PC-3 (cell line): ENCODE data around the gene RCOR1. TPM values are rescaled to one million over a fixed set of nuclear protein-coding genes. Genes with fewer than 3 reads are reported as not detected.

Experiments
- ATAC-seq: fragments of 200-7000 bp; cut with Tn5 transposase; 2 replicates; pipeline ENCODE4 v1.9.1; 2020; ENCODE audit warnings: mild to moderate bottlenecking, moderate library complexity
- BruUV-seq: library from RNA; stranded (reverse); fragments of 400-500 nt; replicated peaks from 2 replicates; lab custom pipeline; 2021; lab: Mats Ljungman, UMichigan
- CTCF ChIA-PET: fragments of 300-600 bp; sonication (Branson Sonifier 250); formaldehyde crosslinking; loops from one replicate; lab custom pipeline; 2022; ENCODE audit warnings: antibody characterized with exemption; lab: Charles Lee
- POLR2A ChIA-PET: fragments of 300-600 bp; sonication (Branson Sonifier 250); formaldehyde crosslinking; loops from one replicate; lab custom pipeline; 2022; ENCODE audit warnings: antibody characterized with exemption; ENCODE audit not compliant: unreplicated experiment; lab: Charles Lee
- DNase-seq: peaks from one replicate; pipeline ENCODE4 v3.0.0-alpha.2; 2015
- H2AFZ ChIP-seq: fragments of 300-600 bp; sonication (generic); 2 replicates; pipeline ENCODE4 v1.6.0; 2016; ENCODE audit warnings: antibody characterized with exemption, low read length
- H3F3A ChIP-seq: fragments of 300-600 bp; sonication (generic); one replicate; pipeline ENCODE4 v1.6.0; 2017; ENCODE audit warnings: antibody characterized with exemption, low read length, control low read depth, mild to moderate bottlenecking; ENCODE audit not compliant: unreplicated experiment
- H3K27ac ChIP-seq: fragments of 300-600 bp; sonication (generic); 2 replicates; pipeline ENCODE4 v1.5.1; 2016; ENCODE audit warnings: mild to moderate bottlenecking, low read length
- H3K27me3 ChIP-seq: fragments of 300-600 bp; sonication (generic); 2 replicates; pipeline ENCODE4 v1.6.1; 2016; ENCODE audit warnings: low read length, mixed read lengths
- H3K36me3 ChIP-seq: fragments of 300-600 bp; sonication (generic); 2 replicates; pipeline ENCODE4 v1.6.1; 2016; ENCODE audit warnings: low read depth, mixed run types, low read length, mixed read lengths
- H3K4me1 ChIP-seq: fragments of 300-600 bp; sonication (generic); 2 replicates; pipeline ENCODE4 v1.5.1; 2016; ENCODE audit warnings: low read length; ENCODE audit not compliant: insufficient read depth
- H3K4me2 ChIP-seq: fragments of 300-600 bp; sonication (generic); 2 replicates; pipeline ENCODE4 v1.6.0; 2016; ENCODE audit warnings: low read length
- H3K4me3 ChIP-seq: fragments of 300-600 bp; sonication (generic); 2 replicates; pipeline ENCODE4 v1.5.1; 2016; ENCODE audit warnings: mild to moderate bottlenecking, low read length, mixed read lengths
- H3K79me2 ChIP-seq: fragments of 300-600 bp; sonication (generic); 2 replicates; pipeline ENCODE4 v1.6.1; 2017; ENCODE audit warnings: low read length, mixed read lengths
- H3K9ac ChIP-seq: fragments of 300-600 bp; sonication (generic); 2 replicates; pipeline ENCODE4 v1.6.0; 2016; ENCODE audit warnings: mild to moderate bottlenecking, low read length
- H3K9me2 ChIP-seq: fragments of 300-600 bp; sonication (generic); replicated peaks from 2 replicates; pipeline ENCODE4 v1.6.1; 2016; ENCODE audit warnings: mixed run types, low read length, mixed read lengths
- H3K9me3 ChIP-seq: fragments of 300-600 bp; sonication (generic); 2 replicates; pipeline ENCODE4 v1.6.1; 2016; ENCODE audit warnings: low read length, mixed read lengths
- H4K20me1 ChIP-seq: fragments of 300-600 bp; sonication (generic); 2 replicates; pipeline ENCODE4 v1.6.1; 2016; ENCODE audit warnings: low read length, mixed read lengths
- EZH2 ChIP-seq: fragments of 300-600 bp; sonication (generic); IDR thresholded peaks from one replicate; pipeline ENCODE4 v1.6.1; 2017; ENCODE audit warnings: antibody characterized with exemption, mild to moderate bottlenecking, low read length; ENCODE audit not compliant: unreplicated experiment
- EZH2phosphoT487 ChIP-seq: fragments of 300-600 bp; sonication (generic); IDR thresholded peaks from 2 replicates; pipeline ENCODE4 v1.6.1; 2018; ENCODE audit warnings: mild to moderate bottlenecking, antibody characterized with exemption, low read length, borderline replicate concordance
- intact Hi-C: fragments of 100-400 bp; cut with micrococcal nuclease; formaldehyde crosslinking; loops from 2 replicates; pipeline ENCODE4 v1.9.0; 2023
- total RNA-seq: library from RNA; depleted of rRNA; stranded (reverse); fragments of >200 nt; gene quantifications from 2 replicates; pipeline ENCODE4 v1.2.3, GENCODE V29; 2014
- TF ChIP-seq, protein P1 (sequence below): fragments of 300-600 bp; sonication (generic); conservative IDR thresholded peaks from 2 replicates; pipeline ENCODE4 v1.5.1; 2017; ENCODE audit warnings: antibody characterized with exemption, low read depth, mild to moderate bottlenecking, low read length

Gene RCOR1
- total RNA-seq, 1 experiment from 2014 or later, result 22.2 TPM

DNA sequence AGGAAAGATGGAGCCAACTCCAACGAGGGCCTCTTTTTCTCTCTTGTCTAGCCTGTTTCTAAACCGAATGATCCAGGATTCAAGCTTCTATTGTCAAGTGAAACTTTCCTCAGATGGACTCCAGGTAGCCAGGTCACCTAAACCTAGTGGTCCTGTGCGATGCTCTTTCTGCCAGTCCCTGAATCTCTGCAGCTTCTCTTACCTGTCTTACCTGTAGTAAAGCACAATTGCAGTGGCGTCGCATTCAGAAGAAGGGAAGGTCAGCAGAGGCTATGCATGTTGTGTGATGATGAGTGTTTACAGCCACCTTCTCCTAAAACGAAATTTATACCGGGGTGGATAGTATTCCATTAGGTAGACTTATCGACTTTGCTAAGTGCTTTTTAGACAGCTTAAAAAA lies 137.4 kb downstream of the RCOR1 start:
- BruUV-seq, result no TSS peak
- Histone ChIP-seq H3K9ac (no peak overlapping the region), H3K9me3 (no peaks in the 10 kb centered on the region), H3K4me1 (no peaks in the 10 kb centered on the region), H3K4me3 (no peak overlapping the region), H3K27me3 (no peaks in the 10 kb centered on the region), H3K36me3 (peaks cover 26% of the 10 kb centered on the region), H4K20me1 (no peaks in the 10 kb centered on the region), H2AFZ (no peak overlapping the region), H3K79me2 (no peaks in the 10 kb centered on the region), H3K27ac (no peak overlapping the region), H3K9me2 (no peaks in the 10 kb centered on the region), H3F3A (no peaks in the 10 kb centered on the region), H3K4me2 (no peak overlapping the region)
- DNase-seq (no peak), ATAC-seq (no peak)
- intact Hi-C loops, result no loop called here
- ChIA-PET POLR2A (no interaction called here), CTCF (no interaction called here)
- no peak for TF ChIP-seq EZH2phosphoT487
- TF ChIP-seq EZH2, result no peak
- TF ChIP-seq, protein P1, sequence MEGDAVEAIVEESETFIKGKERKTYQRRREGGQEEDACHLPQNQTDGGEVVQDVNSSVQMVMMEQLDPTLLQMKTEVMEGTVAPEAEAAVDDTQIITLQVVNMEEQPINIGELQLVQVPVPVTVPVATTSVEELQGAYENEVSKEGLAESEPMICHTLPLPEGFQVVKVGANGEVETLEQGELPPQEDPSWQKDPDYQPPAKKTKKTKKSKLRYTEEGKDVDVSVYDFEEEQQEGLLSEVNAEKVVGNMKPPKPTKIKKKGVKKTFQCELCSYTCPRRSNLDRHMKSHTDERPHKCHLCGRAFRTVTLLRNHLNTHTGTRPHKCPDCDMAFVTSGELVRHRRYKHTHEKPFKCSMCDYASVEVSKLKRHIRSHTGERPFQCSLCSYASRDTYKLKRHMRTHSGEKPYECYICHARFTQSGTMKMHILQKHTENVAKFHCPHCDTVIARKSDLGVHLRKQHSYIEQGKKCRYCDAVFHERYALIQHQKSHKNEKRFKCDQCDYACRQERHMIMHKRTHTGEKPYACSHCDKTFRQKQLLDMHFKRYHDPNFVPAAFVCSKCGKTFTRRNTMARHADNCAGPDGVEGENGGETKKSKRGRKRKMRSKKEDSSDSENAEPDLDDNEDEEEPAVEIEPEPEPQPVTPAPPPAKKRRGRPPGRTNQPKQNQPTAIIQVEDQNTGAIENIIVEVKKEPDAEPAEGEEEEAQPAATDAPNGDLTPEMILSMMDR, result no peak

DNA sequence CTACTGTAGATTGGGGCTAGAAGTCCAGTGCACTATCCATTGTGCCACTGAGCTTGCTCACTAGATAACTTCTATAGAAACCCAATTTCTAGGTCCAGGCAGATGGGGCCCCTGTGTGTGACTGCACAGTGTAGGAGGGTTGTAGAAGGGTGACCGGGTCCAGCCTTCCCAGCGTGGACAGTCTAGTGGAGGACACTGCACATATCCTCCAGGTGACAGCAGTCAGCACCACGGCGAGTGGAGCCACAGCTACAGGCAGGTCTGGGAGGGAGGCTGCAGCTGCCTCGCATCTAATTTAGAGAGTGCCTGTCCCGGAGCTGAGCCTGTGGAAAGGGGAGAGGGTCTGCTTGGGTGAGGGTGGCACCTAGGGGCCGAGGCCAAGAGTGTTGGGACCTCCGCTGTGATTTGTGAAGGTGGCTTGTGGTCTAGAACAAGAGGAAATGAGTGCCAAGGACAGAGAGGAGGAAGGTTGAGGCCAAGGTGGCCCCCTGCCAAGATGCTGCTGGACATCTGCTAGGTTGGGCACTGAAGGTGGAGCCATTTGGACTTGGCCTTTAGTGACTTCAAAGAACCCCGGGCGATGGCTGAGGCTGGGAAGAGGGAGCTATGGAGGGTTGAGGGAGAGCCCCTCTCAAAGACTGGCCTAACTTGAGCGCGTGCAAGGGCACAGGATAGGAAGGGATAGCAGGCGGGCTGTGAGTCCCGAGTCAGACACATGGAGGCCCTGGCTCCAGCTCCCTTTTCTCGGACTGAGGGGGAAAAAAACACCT lies 138.8 kb downstream of the RCOR1 start:
- Histone ChIP-seq H3K9ac (no peak overlapping the region), H2AFZ (no peak overlapping the region), H3K4me2 (no peak overlapping the region), H3K4me1 (no peaks in the 10 kb centered on the region), H3K27ac (no peak overlapping the region), H4K20me1 (no peaks in the 10 kb centered on the region), H3K27me3 (no peaks in the 10 kb centered on the region), H3K9me2 (no peaks in the 10 kb centered on the region), H3K9me3 (no peaks in the 10 kb centered on the region), H3F3A (no peaks in the 10 kb centered on the region), H3K79me2 (no peaks in the 10 kb centered on the region), H3K4me3 (no peak overlapping the region), H3K36me3 (peaks cover 25% of the 10 kb centered on the region)
- CTCF ChIA-PET, result no interaction called here
- TF ChIP-seq, protein P1, result no peak
- TF ChIP-seq EZH2 (no peak), EZH2phosphoT487 (no peak)
- intact Hi-C loops, result no loop called here
- DNase-seq, result no peak
- POLR2A ChIA-PET, result no interaction called here
- no TSS peak for BruUV-seq
- no peak for ATAC-seq
